Measurements from ENCODE around the gene LRBA.

The LRBA gene

GRCh38 chr4:150367326-150367725, 647.8 kb downstream of the LRBA start:
- DNase-seq (ENCODE audit: low spot score): no peak

DNA sequence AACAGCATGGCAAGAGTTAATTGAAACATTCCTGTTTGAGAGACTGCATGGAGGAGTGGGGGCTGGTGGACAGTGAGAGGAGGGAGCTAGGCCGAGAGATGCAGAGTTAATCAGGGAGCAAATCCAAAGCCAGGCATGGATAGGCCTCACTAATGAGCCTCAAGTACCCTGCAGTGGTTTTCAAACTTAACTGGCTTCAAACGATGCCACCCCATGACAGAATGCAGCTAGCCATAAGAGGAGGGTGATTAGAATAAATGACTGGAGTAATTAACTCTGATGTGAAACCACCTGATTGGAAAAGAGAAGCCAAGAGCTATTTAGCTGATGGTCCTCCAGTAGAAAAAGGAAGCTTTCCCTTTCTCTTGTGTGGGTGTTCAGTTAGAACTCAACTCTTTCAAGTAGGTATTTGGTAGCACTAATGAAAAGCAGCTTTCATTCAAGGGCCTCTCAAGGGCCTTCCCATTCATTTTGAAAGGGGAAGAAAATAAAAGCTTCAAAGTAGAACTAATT, 648.5 kb downstream of the LRBA start:
- DNase-seq (ENCODE audit: low spot score): no peak

DNA sequence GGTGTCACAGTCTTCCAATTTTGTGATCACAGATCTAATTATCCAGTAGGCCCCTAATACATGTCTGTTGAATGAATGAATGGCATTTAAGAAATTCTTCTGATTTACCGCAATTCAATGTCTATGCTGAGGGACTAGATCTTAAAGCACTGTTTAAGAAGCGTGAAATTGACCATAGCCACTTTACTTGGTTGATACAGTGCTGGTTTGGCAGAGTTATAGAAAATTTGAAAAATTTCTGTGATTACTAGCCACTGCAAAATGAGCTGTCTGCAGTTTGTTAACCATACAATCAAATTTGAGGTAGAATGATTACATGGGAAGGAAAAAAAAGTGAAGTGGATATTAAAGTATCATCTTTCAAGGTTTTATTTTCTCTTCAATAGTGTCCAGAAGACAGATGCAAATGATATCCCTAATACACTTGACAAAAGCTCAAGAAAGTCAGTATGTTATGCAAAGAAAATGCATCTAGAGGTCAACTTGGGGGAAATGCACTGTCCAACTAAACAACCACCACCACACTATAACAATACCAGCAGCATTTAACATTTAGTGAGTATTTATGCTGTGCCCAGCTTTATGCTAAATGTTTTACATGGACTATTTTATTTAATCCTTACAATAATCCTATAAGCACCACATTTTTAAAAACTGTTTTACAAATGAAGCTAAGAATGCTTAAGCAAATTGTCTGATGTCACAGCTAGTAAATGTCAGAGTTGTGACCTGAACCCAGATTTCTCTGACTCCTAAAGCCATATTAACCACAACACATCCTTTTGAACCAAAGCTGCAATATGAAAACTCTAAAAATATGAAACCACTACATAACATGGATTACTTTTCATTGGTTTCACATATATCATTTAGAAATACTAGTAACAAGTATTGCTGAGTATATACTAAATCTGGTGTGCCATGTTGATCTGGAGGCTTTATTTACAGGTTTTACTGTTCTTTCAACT, 651.1 kb downstream of the LRBA start:
- DNase-seq (ENCODE audit: low spot score): no peak

DNA sequence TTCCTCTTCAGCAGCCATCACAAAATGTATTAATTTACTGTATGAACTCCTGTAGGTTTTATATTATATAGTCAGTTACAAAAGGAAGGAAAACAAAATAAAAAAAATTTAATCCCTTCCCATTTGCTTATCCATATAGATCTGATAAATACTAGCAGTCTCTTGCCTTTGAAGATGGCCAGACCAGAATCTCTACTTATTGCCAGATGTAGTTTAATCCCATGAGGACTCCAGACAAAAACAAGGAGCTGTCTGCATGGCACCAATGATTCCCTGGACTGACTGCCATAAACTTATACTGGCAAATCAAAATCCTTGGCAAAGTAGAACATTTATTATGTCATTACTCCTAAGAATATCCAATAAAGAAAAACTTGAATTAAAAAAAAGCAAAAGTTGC, 656.4 kb downstream of the LRBA start:
- no peak for DNase-seq (ENCODE audit: low spot score)

GRCh38 chr4:150357829-150358228, 657.3 kb downstream of the LRBA start:
- DNase-seq (ENCODE audit: low spot score): no peak

DNA sequence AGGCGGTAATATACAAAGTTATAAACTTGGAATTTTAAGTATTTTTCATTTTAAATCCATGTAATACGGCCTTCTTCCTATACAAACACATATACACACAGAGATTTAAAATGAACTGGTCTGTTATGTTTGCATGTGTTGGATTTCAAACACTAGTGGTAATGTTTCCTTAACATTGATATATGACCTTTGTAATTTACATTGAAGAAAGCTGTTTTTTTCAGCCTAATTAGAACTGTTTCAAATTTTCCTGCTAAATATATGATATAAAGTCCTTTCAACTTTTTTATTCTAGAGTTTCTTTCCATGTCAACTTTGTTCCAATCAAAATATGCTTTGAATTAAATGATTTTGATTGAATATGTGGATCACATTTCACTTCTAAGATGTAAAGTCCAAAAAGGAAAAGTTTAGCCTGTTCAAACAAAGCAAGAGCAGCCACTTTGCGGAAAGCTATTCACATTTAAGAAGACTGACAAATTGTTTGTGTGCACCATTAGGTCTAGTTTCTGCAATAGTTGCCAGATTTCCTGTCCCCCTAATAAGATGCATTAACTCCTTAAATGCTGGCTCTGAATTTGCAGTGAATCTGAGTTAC, 659.1 kb downstream of the LRBA start:
- DNase-seq (ENCODE audit: low spot score): no peak

DNA sequence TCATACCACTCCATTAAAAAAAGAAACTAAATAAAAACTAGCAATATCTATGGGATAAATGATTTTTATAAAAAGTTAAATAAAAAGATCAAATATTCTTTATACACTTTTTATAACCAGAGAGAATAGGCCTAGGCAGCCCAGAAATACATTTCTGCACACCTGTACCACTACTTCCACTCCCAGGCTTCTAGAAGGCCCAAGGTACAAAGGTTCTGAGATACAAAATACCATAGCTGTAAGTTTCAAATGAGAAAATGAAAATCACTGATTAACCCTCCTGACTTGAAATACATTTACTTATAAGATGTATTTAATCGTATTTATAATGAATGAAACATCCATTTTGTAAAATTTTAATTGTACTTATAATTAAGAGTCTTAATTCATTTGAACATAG, 659.7 kb downstream of the LRBA start:
- DNase-seq (ENCODE audit: low spot score): no peak

GRCh38 chr4:150354214-150354796, 660.8 kb downstream of the LRBA start:
- DNase-seq (ENCODE audit: low spot score): no peak

- DNase-seq (ENCODE audit: low spot score): no peak
Observed at GRCh38 chr4:150348079-150348478, 667.0 kb downstream of the LRBA start.

- no peak for DNase-seq (ENCODE audit: low spot score)
Observed at GRCh38 chr4:150345207-150345744, 669.8 kb downstream of the LRBA start.

DNA sequence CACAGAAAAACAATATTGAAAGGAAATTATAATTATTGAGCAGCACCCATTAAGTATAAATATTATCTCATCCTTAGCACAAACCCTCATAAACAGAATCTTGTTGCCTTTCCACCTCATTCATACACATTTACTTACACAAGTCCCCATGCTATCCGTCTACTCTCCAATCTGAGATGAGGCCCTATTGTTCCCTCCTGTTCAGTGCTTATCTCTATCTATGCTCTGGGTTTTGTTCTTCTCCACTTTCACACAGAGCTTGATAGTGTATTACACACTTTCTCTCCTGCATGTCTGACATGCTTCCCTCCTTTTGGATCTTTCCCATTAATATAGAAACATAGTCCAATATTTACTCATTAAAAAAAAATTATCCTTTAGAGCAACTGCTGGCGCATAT, 671.3 kb downstream of the LRBA start:
- no peak for DNase-seq (ENCODE audit: low spot score)

GRCh38 chr4:150342945-150343344, 672.1 kb downstream of the LRBA start:
- DNase-seq (ENCODE audit: low spot score): no peak

DNA sequence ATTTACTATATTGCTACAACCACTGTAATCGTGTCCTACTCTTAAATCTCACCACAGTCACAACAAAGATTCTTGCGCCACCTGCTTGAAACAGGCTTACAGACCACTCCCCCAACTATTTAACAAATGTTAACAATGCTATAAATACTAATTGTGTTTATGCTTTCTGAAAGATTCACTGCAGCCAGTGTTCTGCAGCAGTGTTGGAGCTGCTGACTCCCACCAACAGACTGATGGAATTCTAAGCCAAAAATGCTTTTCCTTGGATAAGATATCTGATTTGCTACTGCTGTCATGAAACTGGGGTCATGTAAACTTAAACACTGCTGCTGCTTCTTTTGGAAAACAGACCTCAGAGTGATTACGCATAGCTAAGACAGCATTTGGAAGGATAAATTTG, 677.4 kb downstream of the LRBA start:
- DNase-seq (ENCODE audit: low spot score): no peak

GRCh38 chr4:150336676-150337412, 678.2 kb downstream of the LRBA start:
- no peak for DNase-seq (ENCODE audit: low spot score)

DNA sequence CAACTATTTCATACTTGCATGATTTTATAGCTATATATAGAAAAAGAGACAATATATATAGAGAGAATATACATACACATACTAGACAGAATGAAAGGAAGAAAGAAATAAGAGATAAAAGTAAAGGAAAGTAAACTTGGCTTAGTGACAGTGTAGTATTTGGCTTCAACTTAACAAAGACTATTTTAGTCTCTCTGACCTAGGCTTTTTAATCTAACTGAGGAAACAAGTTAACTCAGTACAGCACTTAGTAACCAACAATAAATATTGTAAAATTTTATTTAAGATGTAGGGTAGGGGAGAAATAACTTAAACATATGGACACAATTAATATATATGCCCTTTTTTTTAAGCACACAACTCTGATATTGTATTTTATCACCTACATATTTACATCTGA, 682.1 kb downstream of the LRBA start:
- no peak for DNase-seq (ENCODE audit: low spot score)

GRCh38 chr4:150332086-150332485, 683.0 kb downstream of the LRBA start:
- no peak for DNase-seq (ENCODE audit: low spot score)

- no peak for DNase-seq (ENCODE audit: low spot score)
Observed at GRCh38 chr4:150329373-150329772, 685.7 kb downstream of the LRBA start.

- DNase-seq (ENCODE audit: low spot score): no peak
Observed at GRCh38 chr4:150328496-150328895, 686.6 kb downstream of the LRBA start.

DNA sequence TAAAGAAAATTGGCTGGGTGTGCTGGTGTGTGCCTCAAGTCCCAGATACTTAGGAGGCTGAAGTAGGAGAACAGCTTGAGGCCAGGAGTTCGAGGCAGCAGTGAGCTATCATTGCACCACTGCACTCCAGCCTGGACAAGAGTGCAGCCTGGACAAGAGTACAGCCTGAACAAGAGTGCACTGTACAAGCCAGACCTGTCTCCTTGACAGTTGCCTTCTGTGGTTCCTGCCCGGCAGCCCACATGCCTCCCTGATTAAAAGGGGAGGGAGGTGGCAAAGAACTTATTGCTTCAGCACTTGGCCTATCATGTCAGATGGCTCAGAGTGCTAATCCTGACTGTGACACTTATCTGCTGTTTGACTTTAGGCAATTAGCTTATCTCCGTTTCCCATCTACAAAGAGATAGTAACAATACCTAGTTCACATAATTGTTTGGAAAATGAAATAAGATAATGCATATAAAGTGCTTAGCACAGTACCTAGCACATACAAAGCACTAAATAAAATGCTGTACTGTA, 687.8 kb downstream of the LRBA start:
- DNase-seq (ENCODE audit: low spot score): no peak

DNA sequence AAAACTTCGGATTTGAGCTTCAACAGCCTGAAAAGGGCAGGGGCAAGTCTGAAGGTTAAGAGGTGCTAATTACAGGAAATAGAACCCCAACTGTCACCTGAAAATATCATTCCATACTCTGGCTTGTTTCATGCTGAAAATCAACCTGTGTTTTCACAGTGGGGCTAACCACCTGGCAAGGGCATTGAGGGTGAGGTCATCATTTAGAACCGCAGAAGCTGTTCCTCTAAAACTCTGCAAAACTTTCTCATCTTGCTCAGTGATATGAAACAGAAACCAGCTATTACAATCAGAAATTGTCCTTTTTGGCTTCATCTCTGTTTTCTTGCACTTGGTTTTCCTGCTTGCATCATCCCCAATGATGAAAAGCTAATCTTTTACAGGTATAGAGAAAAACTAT, 689.2 kb downstream of the LRBA start:
- DNase-seq (ENCODE audit: low spot score): no peak

GRCh38 chr4:150323406-150324325, 691.4 kb downstream of the LRBA start:
- no peak for DNase-seq (ENCODE audit: low spot score)

Data from CD4-positive, alpha-beta T cell treated with Interleukin-2 at 100 ng/mL for 4 hours (primary cell).